Measurements from ENCODE around the gene ZSWIM7.
A peak's percentile ranks its signal among the peaks of the same experiment; 100 is the strongest.

ZSWIM7 gene

GRCh38 chr17:15999141-15999973 is at the start of gene ZSWIM7, which contains the start of gene TTC19:
ZSWIM7 (minus strand) TSS chr17:15999704; CDS start chr17:15999594, 110 bp downstream.
TTC19 (plus strand) TSS chr17:15999824; CDS start chr17:15999849, 25 bp downstream.
- H3K9ac ChIP-seq (ENCODE audit: low read length): peak within 1 kb of the TSS; percentile 92
- H3K27me3 ChIP-seq (ENCODE audit: control insufficient read depth, insufficient read depth, low read length): no peaks in the 10 kb centered on the region
- no peaks in the 10 kb centered on the region for H3K9me3 ChIP-seq (ENCODE audit: control insufficient read depth, low read depth, low read length)
- H3K27ac ChIP-seq (ENCODE audit: low read length): peak within 1 kb of the TSS; percentile 88
- no peaks in the 10 kb centered on the region for H3K4me1 ChIP-seq (ENCODE audit: control insufficient read depth, low read depth, low read length)
- peak within 1 kb of the TSS; percentile 89 for H3K4me3 ChIP-seq (ENCODE audit: low read length)
- H3K36me3 ChIP-seq (ENCODE audit: control insufficient read depth, low read depth, low read length): peaks cover 27% of the 10 kb centered on the region

- no peaks in the 10 kb centered on the region for H3K27me3 ChIP-seq (ENCODE audit: control insufficient read depth, insufficient read depth, low read length)
- H3K36me3 ChIP-seq (ENCODE audit: control insufficient read depth, low read depth, low read length): peaks cover 37% of the 10 kb centered on the region
- no peak overlapping the region for H3K27ac ChIP-seq (ENCODE audit: low read length)
- H3K9me3 ChIP-seq (ENCODE audit: control insufficient read depth, low read depth, low read length): no peaks in the 10 kb centered on the region
- no peak overlapping the region for H3K9ac ChIP-seq (ENCODE audit: low read length)
- peaks cover 7% of the 10 kb centered on the region for H3K4me1 ChIP-seq (ENCODE audit: control insufficient read depth, low read depth, low read length)
- H3K4me3 ChIP-seq (ENCODE audit: low read length): no peak overlapping the region
Observed at GRCh38 chr17:16048811-16049449, 49.4 kb upstream of the ZSWIM7 start.

GRCh38 chr17:16046966-16047365 is 47.5 kb upstream of the ZSWIM7 start:
- Histone ChIP-seq H3K4me3 (ENCODE audit: low read length) (no peak overlapping the region), H3K27me3 (ENCODE audit: control insufficient read depth, insufficient read depth, low read length) (no peaks in the 10 kb centered on the region), H3K4me1 (ENCODE audit: control insufficient read depth, low read depth, low read length) (peaks cover 7% of the 10 kb centered on the region), H3K9me3 (ENCODE audit: control insufficient read depth, low read depth, low read length) (no peaks in the 10 kb centered on the region), H3K36me3 (ENCODE audit: control insufficient read depth, low read depth, low read length) (peaks cover 49% of the 10 kb centered on the region), H3K9ac (ENCODE audit: low read length) (no peak overlapping the region), H3K27ac (ENCODE audit: low read length) (no peak overlapping the region)

GRCh38 chr17:16044487-16044886 is 45.0 kb upstream of the ZSWIM7 start:
- H3K27me3 ChIP-seq (ENCODE audit: control insufficient read depth, insufficient read depth, low read length): no peaks in the 10 kb centered on the region
- H3K36me3 ChIP-seq (ENCODE audit: control insufficient read depth, low read depth, low read length): peaks cover 52% of the 10 kb centered on the region
- H3K9me3 ChIP-seq (ENCODE audit: control insufficient read depth, low read depth, low read length): no peaks in the 10 kb centered on the region
- no peak overlapping the region for H3K9ac ChIP-seq (ENCODE audit: low read length)
- H3K4me1 ChIP-seq (ENCODE audit: control insufficient read depth, low read depth, low read length): peaks cover 7% of the 10 kb centered on the region
- H3K27ac ChIP-seq (ENCODE audit: low read length): no peak overlapping the region
- no peak overlapping the region for H3K4me3 ChIP-seq (ENCODE audit: low read length)

GRCh38 chr17:16040710-16041251 is 41.3 kb upstream of the ZSWIM7 start:
- Histone ChIP-seq H3K9ac (ENCODE audit: low read length) (no peak overlapping the region), H3K27me3 (ENCODE audit: control insufficient read depth, insufficient read depth, low read length) (no peaks in the 10 kb centered on the region), H3K4me1 (ENCODE audit: control insufficient read depth, low read depth, low read length) (peaks cover 7% of the 10 kb centered on the region), H3K9me3 (ENCODE audit: control insufficient read depth, low read depth, low read length) (no peaks in the 10 kb centered on the region), H3K4me3 (ENCODE audit: low read length) (no peak overlapping the region), H3K27ac (ENCODE audit: low read length) (no peak overlapping the region), H3K36me3 (ENCODE audit: control insufficient read depth, low read depth, low read length) (peaks cover 57% of the 10 kb centered on the region)

GRCh38 chr17:16037636-16038035 is 38.1 kb upstream of the ZSWIM7 start:
- Histone ChIP-seq H3K4me3 (ENCODE audit: low read length) (no peak overlapping the region), H3K36me3 (ENCODE audit: control insufficient read depth, low read depth, low read length) (peaks cover 63% of the 10 kb centered on the region), H3K9me3 (ENCODE audit: control insufficient read depth, low read depth, low read length) (no peaks in the 10 kb centered on the region), H3K27me3 (ENCODE audit: control insufficient read depth, insufficient read depth, low read length) (no peaks in the 10 kb centered on the region), H3K27ac (ENCODE audit: low read length) (no peak overlapping the region), H3K4me1 (ENCODE audit: control insufficient read depth, low read depth, low read length) (no peaks in the 10 kb centered on the region), H3K9ac (ENCODE audit: low read length) (no peak overlapping the region)

- Histone ChIP-seq H3K27ac (ENCODE audit: low read length) (no peak overlapping the region), H3K4me1 (ENCODE audit: control insufficient read depth, low read depth, low read length) (no peaks in the 10 kb centered on the region), H3K27me3 (ENCODE audit: control insufficient read depth, insufficient read depth, low read length) (no peaks in the 10 kb centered on the region), H3K36me3 (ENCODE audit: control insufficient read depth, low read depth, low read length) (peaks cover 70% of the 10 kb centered on the region), H3K4me3 (ENCODE audit: low read length) (no peak overlapping the region), H3K9me3 (ENCODE audit: control insufficient read depth, low read depth, low read length) (no peaks in the 10 kb centered on the region), H3K9ac (ENCODE audit: low read length) (no peak overlapping the region)
Observed at GRCh38 chr17:16036261-16036660, 36.8 kb upstream of the ZSWIM7 start.

GRCh38 chr17:16033729-16034349 is 34.3 kb upstream of the ZSWIM7 start:
- Histone ChIP-seq H3K4me1 (ENCODE audit: control insufficient read depth, low read depth, low read length) (no peaks in the 10 kb centered on the region), H3K9ac (ENCODE audit: low read length) (no peak overlapping the region), H3K27ac (ENCODE audit: low read length) (no peak overlapping the region), H3K9me3 (ENCODE audit: control insufficient read depth, low read depth, low read length) (no peaks in the 10 kb centered on the region), H3K36me3 (ENCODE audit: control insufficient read depth, low read depth, low read length) (peaks cover 84% of the 10 kb centered on the region), H3K4me3 (ENCODE audit: low read length) (no peak overlapping the region), H3K27me3 (ENCODE audit: control insufficient read depth, insufficient read depth, low read length) (no peaks in the 10 kb centered on the region)

- Histone ChIP-seq H3K27ac (ENCODE audit: low read length) (no peak overlapping the region), H3K9me3 (ENCODE audit: control insufficient read depth, low read depth, low read length) (no peaks in the 10 kb centered on the region), H3K4me1 (ENCODE audit: control insufficient read depth, low read depth, low read length) (no peaks in the 10 kb centered on the region), H3K27me3 (ENCODE audit: control insufficient read depth, insufficient read depth, low read length) (no peaks in the 10 kb centered on the region), H3K9ac (ENCODE audit: low read length) (no peak overlapping the region), H3K4me3 (ENCODE audit: low read length) (no peak overlapping the region), H3K36me3 (ENCODE audit: control insufficient read depth, low read depth, low read length) (peaks cover 92% of the 10 kb centered on the region)
Observed at GRCh38 chr17:16027708-16028584, 28.4 kb upstream of the ZSWIM7 start.

- peaks cover 87% of the 10 kb centered on the region for H3K36me3 ChIP-seq (ENCODE audit: control insufficient read depth, low read depth, low read length)
- no peak overlapping the region for H3K27ac ChIP-seq (ENCODE audit: low read length)
- no peaks in the 10 kb centered on the region for H3K27me3 ChIP-seq (ENCODE audit: control insufficient read depth, insufficient read depth, low read length)
Observed at GRCh38 chr17:16026895-16027294, 27.4 kb upstream of the ZSWIM7 start.

GRCh38 chr17:16025202-16025601 is 25.7 kb upstream of the ZSWIM7 start:
- no peaks in the 10 kb centered on the region for H3K9me3 ChIP-seq (ENCODE audit: control insufficient read depth, low read depth, low read length)
- H3K36me3 ChIP-seq (ENCODE audit: control insufficient read depth, low read depth, low read length): peaks cover 72% of the 10 kb centered on the region
- no peak overlapping the region for H3K27ac ChIP-seq (ENCODE audit: low read length)
- no peak overlapping the region for H3K9ac ChIP-seq (ENCODE audit: low read length)
- no peak overlapping the region for H3K4me3 ChIP-seq (ENCODE audit: low read length)
- H3K4me1 ChIP-seq (ENCODE audit: control insufficient read depth, low read depth, low read length): no peaks in the 10 kb centered on the region
- no peaks in the 10 kb centered on the region for H3K27me3 ChIP-seq (ENCODE audit: control insufficient read depth, insufficient read depth, low read length)

More at GRCh38 chr17:16026895-16027294, 27.4 kb upstream of the ZSWIM7 start:
- Histone ChIP-seq H3K9me3 (ENCODE audit: control insufficient read depth, low read depth, low read length) (no peaks in the 10 kb centered on the region), H3K4me1 (ENCODE audit: control insufficient read depth, low read depth, low read length) (no peaks in the 10 kb centered on the region), H3K9ac (ENCODE audit: low read length) (no peak overlapping the region), H3K4me3 (ENCODE audit: low read length) (no peak overlapping the region)
